SH-SY5Y (cell line): ENCODE results near the gene ZNF350.

Experiments
- GATA2 ChIP-seq: IDR thresholded peaks from 2 replicates; pipeline ENCODE4 v1.6.1; 2011; ENCODE audit warnings: mild to moderate bottlenecking, low read depth, low read length
- GATA3 ChIP-seq: IDR thresholded peaks from 2 replicates; pipeline ENCODE4 v1.6.1; 2011; ENCODE audit warnings: low read depth, mild to moderate bottlenecking, low read length, moderate library complexity

GRCh38 chr19:52028027-52028779 is 41.6 kb upstream of the ZNF350 start, which contains the start of gene ZNF614:
- TF ChIP-seq GATA2 (no peak), GATA3 (no peak)
